ENCODE data around the gene QKI.

DNA sequence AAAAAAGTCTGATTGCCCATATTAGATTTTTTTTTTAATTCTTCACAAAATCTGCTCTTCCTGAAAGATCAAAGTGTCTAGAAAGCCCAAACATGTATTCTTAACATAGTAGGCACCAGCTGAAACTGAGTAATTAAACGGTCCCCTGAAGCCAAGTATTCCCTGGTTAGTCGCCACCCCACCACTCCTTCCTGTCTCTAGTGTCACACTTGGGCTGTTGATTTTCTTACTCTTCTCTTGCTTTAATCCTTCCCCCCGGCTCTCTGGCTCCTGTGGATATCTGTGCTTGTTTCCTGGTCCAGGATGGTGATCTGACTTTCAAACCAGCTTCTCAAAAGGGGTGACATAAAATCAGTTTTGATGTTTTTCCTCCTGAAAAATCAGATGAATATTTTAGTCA is 162.9 kb downstream of the QKI start:
- TF ChIP-seq CTCF (IDR thresholded peaks at IDR 0.05; ENCODE audit: insufficient read depth, low read depth, low read length), result no peak
- TF ChIP-seq EZH2 (IDR thresholded peaks at IDR 0.05; ENCODE audit: insufficient read depth, low read length), result no peak
